Pancreas (tissue), 10 donors: ENCODE results near the gene TNFRSF11A. TPM values are rescaled to one million over a fixed set of nuclear protein-coding genes. Genes with fewer than 3 reads are reported as not detected.

Source experiments
- ATAC-seq, 4 donors: fragments of 200-7000 bp; cut with Tn5 transposase; one replicate each; pipeline versions ENCODE4 v1.8.0 to v1.9.1; 2020; ENCODE audit warnings: mild to moderate bottlenecking in 4 of 4, moderate library complexity in 4 of 4
- DNase-seq, 6 donors: peaks; one replicate each; pipeline ENCODE4 v3.0.0-alpha.2; 2020
- FAIRE-seq: peaks from 2 replicates; lab custom pipeline; 2012; peaks lifted over from hg19 to GRCh38; lab: Jason Lieb, UNC
- H3K27ac ChIP-seq, 4 donors: fragments of 200-600 bp; sonication (generic); 1 replicate in 3 of 4; 2 replicates in 1 of 4; pipeline versions ENCODE4 v1.5.0 to v1.8.0; 2020
- H3K27me3 ChIP-seq, 4 donors: fragments of 200-600 bp; one replicate each; pipeline ENCODE4 v1.8.0; 2021
- H3K36me3 ChIP-seq, 3 donors: fragments of 200-600 bp; sonication (generic) in 1 of 3; one replicate each; pipeline versions ENCODE4 v1.5.0 to v1.8.0; 2020 to 2021
- H3K4me1 ChIP-seq, 3 donors: fragments of 200-600 bp; one replicate each; pipeline ENCODE4 v1.8.0; 2021
- H3K4me3 ChIP-seq, 4 donors: fragments of 200-600 bp; sonication (generic) in 2 of 4; one replicate each; pipeline versions ENCODE4 v1.5.0 to v1.8.0; 2020 to 2021
- H3K9me3 ChIP-seq, 4 donors: fragments of 200-600 bp; one replicate each; pipeline ENCODE4 v1.8.0; 2021
- WGBS, 2 donors: extraction: QIAGEN DNeasy Blood & Tissue Kit; methylation state at CpG; one replicate each; pipeline ENCODE4 v1.1.7; 2013; 5-methylcytosine and 5-hydroxymethylcytosine counted together
- intact Hi-C, 3 donors: fragments of 100-400 bp; cut with DNase I; formaldehyde crosslinking; loops; one replicate each; pipeline versions ENCODE4 v1.11.1 to v1.14.2; 2022
- polyA plus RNA-seq, 2 donors: library from polyadenylated mRNA; stranded (reverse); fragments of 200-250 nt; gene quantifications; one replicate each; pipeline ENCODE4 v1.2.3, GENCODE V29; 2013
- total RNA-seq, 6 donors: library from RNA; stranded (reverse); fragmentation: NEBNext Ultra II Directional in 4 of 6; extraction: Animal tissue kit (Norgen Biotek cat#: 25700) in 4 of 6; gene quantifications; one replicate each; pipeline versions ENCODE4 v1.2.1 to v1.2.4, GENCODE V29; 2021 to 2023
- TF ChIP-seq, protein P1 (sequence below), 4 donors: fragments of 200-600 bp; sonication (generic) in 3 of 4; IDR thresholded peaks; one replicate each; pipeline versions ENCODE4 v1.5.0 to v1.8.0; 2021; ENCODE audit warnings: antibody characterized with exemption in 4 of 4
- donor health status: healthy with polysubstance abuse.
- donor health status: DM: no; HTN: no; CAD: no; lungs with moderate emphysema.
- donor health status: DM: no; HTN: no; CAD: no.
- donor health status: control.
- donor health status: control.
- donor health status: Bipolar disorder and iron deficiency.
- donor health status: DM: yes; HTN: yes; CAD: no.
- donor health status: DM: no; HTN: no; CAD: no.
- donor health status: DM: no; HTN: no; CAD: no.
- donor health status: DM: yes; HTN: yes; CAD: no.

The TNFRSF11A gene
- total and polyA plus RNA-seq, 8 donors: 0.80 to 6.2 (median 2.8) TPM

DNA sequence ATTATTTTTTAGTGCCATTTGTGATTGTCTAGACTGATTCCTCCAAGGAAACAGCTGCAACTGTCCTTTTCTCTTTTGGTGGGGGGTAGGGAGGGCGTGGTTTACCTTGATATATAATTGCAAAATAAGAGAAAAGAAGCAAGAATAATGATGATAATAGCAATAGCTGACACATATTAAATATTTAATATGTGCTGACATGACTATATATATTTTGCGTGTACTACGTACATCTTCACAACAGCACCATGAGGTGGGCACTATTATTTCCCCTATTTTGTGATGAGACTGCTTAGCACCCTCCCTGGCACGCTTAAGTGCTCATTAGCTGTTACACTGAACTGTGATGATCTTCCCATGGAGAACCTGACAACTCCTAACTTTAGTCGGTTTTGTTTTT lies 39.4 kb downstream of the TNFRSF11A start:
- DNase-seq (no peak), ATAC-seq (no peak), FAIRE-seq (no peak)
- no peaks in the 10 kb centered on the region for H3K36me3 ChIP-seq
- 72 to 79% methylated on average over 5 of the region's 5 CpGs for WGBS, 2 donors
- TF ChIP-seq, protein P1, sequence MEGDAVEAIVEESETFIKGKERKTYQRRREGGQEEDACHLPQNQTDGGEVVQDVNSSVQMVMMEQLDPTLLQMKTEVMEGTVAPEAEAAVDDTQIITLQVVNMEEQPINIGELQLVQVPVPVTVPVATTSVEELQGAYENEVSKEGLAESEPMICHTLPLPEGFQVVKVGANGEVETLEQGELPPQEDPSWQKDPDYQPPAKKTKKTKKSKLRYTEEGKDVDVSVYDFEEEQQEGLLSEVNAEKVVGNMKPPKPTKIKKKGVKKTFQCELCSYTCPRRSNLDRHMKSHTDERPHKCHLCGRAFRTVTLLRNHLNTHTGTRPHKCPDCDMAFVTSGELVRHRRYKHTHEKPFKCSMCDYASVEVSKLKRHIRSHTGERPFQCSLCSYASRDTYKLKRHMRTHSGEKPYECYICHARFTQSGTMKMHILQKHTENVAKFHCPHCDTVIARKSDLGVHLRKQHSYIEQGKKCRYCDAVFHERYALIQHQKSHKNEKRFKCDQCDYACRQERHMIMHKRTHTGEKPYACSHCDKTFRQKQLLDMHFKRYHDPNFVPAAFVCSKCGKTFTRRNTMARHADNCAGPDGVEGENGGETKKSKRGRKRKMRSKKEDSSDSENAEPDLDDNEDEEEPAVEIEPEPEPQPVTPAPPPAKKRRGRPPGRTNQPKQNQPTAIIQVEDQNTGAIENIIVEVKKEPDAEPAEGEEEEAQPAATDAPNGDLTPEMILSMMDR (IDR thresholded peaks at IDR 0.05): no peak
- H3K27me3 ChIP-seq: no peaks in the 10 kb centered on the region
- H3K9me3 ChIP-seq: no peaks in the 10 kb centered on the region
- H3K27ac ChIP-seq: no peak overlapping the region
- intact Hi-C loops: no loop called here
- H3K4me3 ChIP-seq: no peak overlapping the region
- no peaks in the 10 kb centered on the region for H3K4me1 ChIP-seq

DNA sequence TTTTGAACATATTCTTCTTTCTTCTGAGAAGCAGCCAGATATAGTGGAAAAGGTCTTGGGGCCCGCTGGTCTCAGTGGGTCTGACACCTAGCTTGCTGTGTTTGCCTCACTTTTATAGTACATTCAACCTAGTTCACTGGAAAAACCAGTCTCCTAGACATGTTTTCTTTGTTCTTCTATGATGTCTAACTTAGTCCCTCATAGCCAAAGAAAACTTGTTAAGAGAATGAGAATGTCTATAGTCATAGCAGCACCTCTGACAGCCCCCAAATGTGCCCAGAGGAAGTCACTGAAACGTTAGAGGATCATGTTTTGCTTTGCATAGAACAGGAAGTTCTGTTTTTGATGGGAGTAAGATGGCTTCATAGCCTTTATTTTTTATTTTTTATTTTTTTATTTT lies 40.3 kb downstream of the TNFRSF11A start:
- ATAC-seq: no peak
- no peak for DNase-seq
- no peaks in the 10 kb centered on the region for H3K27me3 ChIP-seq
- no peaks in the 10 kb centered on the region for H3K9me3 ChIP-seq
- no peak for FAIRE-seq
- TF ChIP-seq, protein P1 (IDR thresholded peaks at IDR 0.05): no peak
- H3K36me3 ChIP-seq: no peaks in the 10 kb centered on the region
- no peaks in the 10 kb centered on the region for H3K4me1 ChIP-seq
- H3K4me3 ChIP-seq: no peak overlapping the region
- no peak overlapping the region for H3K27ac ChIP-seq
- WGBS, 2 donors: 69% methylated on average over 2 of the region's 2 CpGs
- intact Hi-C loops: no loop called here

DNA sequence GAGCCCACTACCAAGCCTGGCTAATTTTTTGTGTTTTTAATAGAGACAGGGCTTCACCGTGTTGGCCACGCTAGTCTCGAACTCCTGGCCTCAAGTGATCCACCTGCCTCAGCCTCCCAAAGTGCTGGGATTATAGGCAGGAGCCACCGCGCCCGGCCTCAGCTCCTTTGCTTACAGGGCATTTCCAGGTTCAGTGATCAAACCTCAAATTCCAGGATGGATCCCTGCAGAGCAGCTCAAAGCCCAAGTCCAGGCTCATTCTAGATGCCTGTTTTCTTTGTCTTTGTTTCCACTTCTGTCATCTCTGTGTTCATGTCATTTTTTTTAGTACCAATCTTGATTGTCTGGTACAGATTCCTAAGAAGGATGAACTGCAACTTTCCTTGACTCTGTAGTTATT lies 41.9 kb downstream of the TNFRSF11A start:
- Histone ChIP-seq H3K4me1 (no peaks in the 10 kb centered on the region), H3K27ac (no peak overlapping the region), H3K9me3 (no peaks in the 10 kb centered on the region), H3K27me3 (no peaks in the 10 kb centered on the region), H3K36me3 (no peaks in the 10 kb centered on the region), H3K4me3 (no peak overlapping the region)
- DNase-seq (no peak), FAIRE-seq (no peak), ATAC-seq (no peak)
- WGBS, 2 donors: 85 to 92% methylated on average over 6 of the region's 6 CpGs
- TF ChIP-seq, protein P1 (IDR thresholded peaks at IDR 0.05): no peak
- intact Hi-C loops: no loop called here

DNA sequence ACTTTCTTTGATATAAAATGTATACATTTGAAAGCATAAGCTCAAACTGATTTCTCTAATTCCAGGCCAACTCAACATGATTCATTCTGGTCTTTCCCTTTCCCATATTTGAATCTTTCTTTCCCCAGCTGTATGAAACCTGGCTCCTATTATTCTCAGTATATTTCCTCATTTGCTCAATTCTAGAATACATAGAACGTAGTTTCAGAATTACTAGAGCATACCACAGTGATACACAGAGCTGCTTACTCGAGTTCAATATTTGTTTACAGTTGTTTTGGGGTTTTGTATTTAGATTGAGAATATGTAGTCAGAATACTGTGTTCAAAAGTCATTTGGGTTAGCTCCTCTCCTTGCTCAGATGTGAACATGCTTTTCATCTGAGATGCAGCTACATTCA lies 43.0 kb downstream of the TNFRSF11A start:
- WGBS, 2 donors: 74 to 84% methylated on average over 2 of the region's 2 CpGs
- H3K27ac ChIP-seq: no peak overlapping the region
- TF ChIP-seq, protein P1 (IDR thresholded peaks at IDR 0.05): no peak
- no peak for FAIRE-seq
- no peaks in the 10 kb centered on the region for H3K27me3 ChIP-seq
- no peak for DNase-seq
- no peaks in the 10 kb centered on the region for H3K4me1 ChIP-seq
- no peaks in the 10 kb centered on the region for H3K36me3 ChIP-seq
- no peak for ATAC-seq
- no peaks in the 10 kb centered on the region for H3K9me3 ChIP-seq
- no peak overlapping the region for H3K4me3 ChIP-seq
- intact Hi-C loops: no loop called here

DNA sequence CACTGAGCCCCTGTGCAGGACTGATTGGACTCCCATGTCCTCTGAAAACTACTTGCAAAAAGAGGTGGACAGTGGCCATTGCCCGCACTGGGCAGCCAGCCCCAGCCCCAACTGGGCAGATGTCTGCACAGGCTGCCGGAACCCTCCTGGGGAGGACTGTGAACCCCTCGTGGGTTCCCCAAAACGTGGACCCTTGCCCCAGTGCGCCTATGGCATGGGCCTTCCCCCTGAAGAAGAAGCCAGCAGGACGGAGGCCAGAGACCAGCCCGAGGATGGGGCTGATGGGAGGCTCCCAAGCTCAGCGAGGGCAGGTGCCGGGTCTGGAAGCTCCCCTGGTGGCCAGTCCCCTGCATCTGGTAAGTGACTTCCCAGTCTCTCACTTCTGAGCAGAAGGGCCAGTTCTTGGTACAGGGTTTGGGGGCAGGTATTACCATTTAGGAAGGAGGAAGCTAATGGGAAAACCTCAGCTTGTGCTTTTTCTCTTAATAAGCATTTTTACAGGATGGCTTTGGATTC lies 44.1 kb downstream of the TNFRSF11A start:
- intact Hi-C loops: no loop called here
- ATAC-seq (no peak), FAIRE-seq (no peak)

More for the DNA sequence above, 44.1 kb downstream of the TNFRSF11A start:
- H3K27me3 ChIP-seq: no peaks in the 10 kb centered on the region
- H3K36me3 ChIP-seq: no peaks in the 10 kb centered on the region
- no peak overlapping the region for H3K27ac ChIP-seq
- H3K4me1 ChIP-seq: no peaks in the 10 kb centered on the region
- DNase-seq: peak in 1 of 6 donors; percentile 63
- no peaks in the 10 kb centered on the region for H3K9me3 ChIP-seq
- TF ChIP-seq, protein P1 (IDR thresholded peaks at IDR 0.05): no peak
- H3K4me3 ChIP-seq: no peak overlapping the region
- 78 to 90% methylated on average over 9 of the region's 9 CpGs for WGBS, 2 donors
